Esophagus muscularis mucosa (tissue), 4 donors: Measurements from ENCODE around the gene MSH6.

Experiments
- EP300 ChIP-seq: sonication (generic); formaldehyde crosslinking; IDR thresholded peaks from one replicate; pipeline ENCODE4 v1.6.1; 2017; ENCODE audit warnings: antibody characterized with exemption
- POLR2A ChIP-seq: fragments of 450-650 bp; IDR thresholded peaks from one replicate; pipeline ENCODE4 v1.6.1; 2017; ENCODE audit warnings: antibody characterized with exemption, moderate library complexity, mild to moderate bottlenecking, low read depth
- POLR2AphosphoS5 ChIP-seq, 2 donors: sonication (generic); formaldehyde crosslinking; IDR thresholded peaks; one replicate each; pipeline ENCODE4 v1.6.1; 2017; ENCODE audit warnings: antibody characterized with exemption in 2 of 2
- TF ChIP-seq, protein P1 (sequence below), 3 experiments: fragments of 200-600 bp in 2 of 3; fragments of 450-650 bp in 1 of 3; sonication (generic) in 2 of 3; IDR thresholded peaks; one replicate each; pipeline ENCODE4 v1.5.1; 2017 to 2019; ENCODE audit warnings: antibody characterized with exemption in 3 of 3, mild to moderate bottlenecking in 2 of 3, moderate library complexity in 1 of 3

DNA sequence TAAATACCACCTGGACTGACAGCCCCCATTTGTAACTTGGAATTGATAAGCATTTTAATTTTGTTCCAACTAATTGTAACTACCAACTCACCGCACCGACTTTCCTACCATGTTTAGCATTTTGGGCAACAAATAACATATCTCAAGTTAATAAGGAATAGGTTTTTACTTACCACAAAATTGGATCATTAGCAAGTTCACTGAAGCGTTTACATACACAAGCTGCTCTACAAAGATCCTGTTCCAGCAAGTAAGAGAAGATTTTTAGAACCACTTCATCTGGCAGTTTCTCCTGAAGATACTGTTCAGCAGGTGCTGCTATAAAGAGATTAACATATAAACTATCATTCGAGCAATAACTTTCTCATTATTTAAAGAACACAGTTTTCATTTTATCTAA is 55.7 kb downstream of the MSH6 start:
- TF ChIP-seq POLR2A, result no peak
- TF ChIP-seq, protein P1, sequence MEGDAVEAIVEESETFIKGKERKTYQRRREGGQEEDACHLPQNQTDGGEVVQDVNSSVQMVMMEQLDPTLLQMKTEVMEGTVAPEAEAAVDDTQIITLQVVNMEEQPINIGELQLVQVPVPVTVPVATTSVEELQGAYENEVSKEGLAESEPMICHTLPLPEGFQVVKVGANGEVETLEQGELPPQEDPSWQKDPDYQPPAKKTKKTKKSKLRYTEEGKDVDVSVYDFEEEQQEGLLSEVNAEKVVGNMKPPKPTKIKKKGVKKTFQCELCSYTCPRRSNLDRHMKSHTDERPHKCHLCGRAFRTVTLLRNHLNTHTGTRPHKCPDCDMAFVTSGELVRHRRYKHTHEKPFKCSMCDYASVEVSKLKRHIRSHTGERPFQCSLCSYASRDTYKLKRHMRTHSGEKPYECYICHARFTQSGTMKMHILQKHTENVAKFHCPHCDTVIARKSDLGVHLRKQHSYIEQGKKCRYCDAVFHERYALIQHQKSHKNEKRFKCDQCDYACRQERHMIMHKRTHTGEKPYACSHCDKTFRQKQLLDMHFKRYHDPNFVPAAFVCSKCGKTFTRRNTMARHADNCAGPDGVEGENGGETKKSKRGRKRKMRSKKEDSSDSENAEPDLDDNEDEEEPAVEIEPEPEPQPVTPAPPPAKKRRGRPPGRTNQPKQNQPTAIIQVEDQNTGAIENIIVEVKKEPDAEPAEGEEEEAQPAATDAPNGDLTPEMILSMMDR (IDR thresholded peaks at IDR 0.05), result no peak
- TF ChIP-seq POLR2AphosphoS5 (IDR thresholded peaks at IDR 0.05), result no peak
- TF ChIP-seq EP300, result no peak
